HCT116 (cell line): Measurements from ENCODE around the gene FUCA2. TPM values are rescaled to one million over a fixed set of nuclear protein-coding genes. Genes with fewer than 3 reads are reported as not detected.
"Not testable (repeated sequence)": the region's sequence is repeated elsewhere in the genome, so short reads cannot be mapped to it uniquely, and the experiment has no call there.

Experiments used
- ATAC-seq: fragments of 200-7000 bp; cut with Tn5 transposase; 2 replicates; pipeline ENCODE4 v1.9.1; 2020; ENCODE audit warnings: mild to moderate bottlenecking, moderate library complexity
- BruUV-seq: library from RNA; stranded (reverse); fragments of 400-500 nt; replicated peaks from 2 replicates; lab custom pipeline; 2021; lab: Mats Ljungman, UMichigan
- CTCF ChIA-PET: fragments of 300-600 bp; sonication (Branson Sonifier 250); formaldehyde crosslinking; loops from one replicate; lab custom pipeline; 2021; ENCODE audit warnings: antibody characterized with exemption; lab: Charles Lee
- POLR2A ChIA-PET: fragments of 300-600, 350-600 bp; sonication (Branson Sonifier 250); formaldehyde crosslinking; loops from one replicate; lab custom pipeline; 2021; ENCODE audit warnings: antibody characterized with exemption; lab: Charles Lee
- RAD21 ChIA-PET, 2 experiments: fragments of 300-600 bp; sonication (Branson Sonifier 250); formaldehyde crosslinking; loops; one replicate each; lab custom pipeline; 2023; ENCODE audit warnings: low total read pairs in 2 of 2; ENCODE audit not compliant: uncharacterized antibody in 2 of 2, unreplicated experiment in 2 of 2, low non-redundant PET in 1 of 2; lab: Charles Lee
- DNase-seq: peaks from one replicate; pipeline ENCODE4 v3.0.0-alpha.2; 2010; ENCODE audit warnings: low read depth, low spot score
- H2AFZ ChIP-seq: fragments of 200-600 bp; shearing (Covaris generic), sonication (generic); 2 replicates; pipeline ENCODE4 v1.6.1; 2017; ENCODE audit warnings: low read depth, mixed run types, mixed read lengths, antibody characterized with exemption, low read length; ENCODE audit not compliant: poor library complexity, severe bottlenecking
- H3K27ac ChIP-seq: 2 replicates; pipeline ENCODE4 v1.5.1; 2012; ENCODE audit warnings: low read depth, low read length
- H3K27me3 ChIP-seq: fragments of 200-600 bp; sonication (generic); 2 replicates; pipeline ENCODE4 v1.6.1; 2016; ENCODE audit warnings: mixed run types, low read length, mixed read lengths; ENCODE audit not compliant: insufficient read depth
- H3K36me3 ChIP-seq, 2 experiments: fragments of 200-500 bp in 1 of 2; fragments of 200-600 bp in 1 of 2; sonication (Bioruptor generic) in 1 of 2; sonication (generic) in 1 of 2; 2 replicates each; pipeline versions ENCODE4 v1.5.1 to v1.6.1; 2014 to 2016; ENCODE audit warnings: low read length in 2 of 2, inconsistent platforms in 1 of 2, mixed read lengths in 1 of 2, mixed run types in 1 of 2; ENCODE audit not compliant: insufficient read depth in 2 of 2, control insufficient read depth in 1 of 2
- H3K4me1 ChIP-seq, 2 experiments: fragments of 200-600 bp in 1 of 2; sonication (generic) in 1 of 2; 2 replicates each; pipeline versions ENCODE4 v1.5.1 to v1.6.1; 2012 to 2017; ENCODE audit warnings: low read length in 2 of 2, inconsistent platforms in 1 of 2, mild to moderate bottlenecking in 1 of 2, mixed read lengths in 1 of 2, mixed run types in 1 of 2, moderate library complexity in 1 of 2; ENCODE audit not compliant: insufficient read depth in 2 of 2, control insufficient read depth in 1 of 2
- H3K4me2 ChIP-seq: fragments of 200-600 bp; sonication (generic); 2 replicates; pipeline ENCODE4 v1.6.1; 2017; ENCODE audit warnings: mixed run types, low read length, mixed read lengths
- H3K4me3 ChIP-seq, 2 experiments: fragments of 200-600 bp in 1 of 2; sonication (generic) in 1 of 2; replicated peaks in 1 of 2; 2 replicates each; pipeline ENCODE4 v1.5.1; 2011 to 2016; ENCODE audit warnings: low read length in 2 of 2, control low read depth in 1 of 2, low read depth in 1 of 2, mild to moderate bottlenecking in 1 of 2, mixed read lengths in 1 of 2, mixed run types in 1 of 2
- H3K79me2 ChIP-seq: fragments of 200-600 bp; sonication (generic); 2 replicates; pipeline ENCODE4 v1.6.1; 2017; ENCODE audit warnings: mild to moderate bottlenecking, mixed run types, low read length, moderate library complexity, mixed read lengths; ENCODE audit not compliant: insufficient read depth
- H3K9ac ChIP-seq: fragments of 200-600 bp; sonication (generic); 2 replicates; pipeline ENCODE4 v1.6.1; 2016; ENCODE audit warnings: low read length, mixed read lengths
- H3K9me2 ChIP-seq: fragments of 200-600 bp; sonication (generic), shearing (Covaris generic); 2 replicates; pipeline ENCODE4 v1.6.1; 2017; ENCODE audit warnings: mixed run types, mild to moderate bottlenecking, moderate library complexity; ENCODE audit not compliant: insufficient read depth
- H3K9me3 ChIP-seq, 2 experiments: fragments of 200-500 bp in 1 of 2; fragments of 200-600 bp in 1 of 2; sonication (Bioruptor generic) in 1 of 2; sonication (generic) in 1 of 2; 2 replicates each; pipeline ENCODE4 v1.6.1; 2014 to 2017; ENCODE audit warnings: low read length in 2 of 2, mixed read lengths in 2 of 2, inconsistent platforms in 1 of 2, low read depth in 1 of 2, mild to moderate bottlenecking in 1 of 2, mixed run types in 1 of 2, moderate library complexity in 1 of 2; ENCODE audit not compliant: control insufficient read depth in 1 of 2, insufficient read depth in 1 of 2
- H4K20me1 ChIP-seq: fragments of 200-600 bp; sonication (generic), shearing (Covaris generic); 2 replicates; pipeline ENCODE4 v1.6.1; 2017; ENCODE audit warnings: mixed run types, mild to moderate bottlenecking, moderate library complexity; ENCODE audit not compliant: insufficient read depth
- ATF3 ChIP-seq: IDR thresholded peaks from 2 replicates; pipeline ENCODE4 v1.6.1; 2012
- CBX3 ChIP-seq: IDR thresholded peaks from 2 replicates; pipeline ENCODE4 v1.6.1; 2012; ENCODE audit warnings: low read depth
- CTCF ChIP-seq, 3 experiments: fragments of 200-600 bp in 1 of 3; sonication (generic) in 1 of 3; IDR thresholded peaks in 2 of 3; conservative IDR thresholded peaks in 1 of 3; 2 replicates each; pipeline ENCODE4 v1.5.1; 2012 to 2017; ENCODE audit warnings: low read depth in 2 of 3, low read length in 2 of 3, antibody characterized with exemption in 1 of 3, borderline replicate concordance in 1 of 3, control low read depth in 1 of 3, mild to moderate bottlenecking in 1 of 3, mixed read lengths in 1 of 3, mixed run types in 1 of 3, moderate library complexity in 1 of 3; ENCODE audit not compliant: insufficient read depth in 1 of 3
- RAD21 ChIP-seq: IDR thresholded peaks from 2 replicates; pipeline ENCODE4 v1.6.1; 2012; ENCODE audit warnings: low read depth, mild to moderate bottlenecking
- SIN3A ChIP-seq: IDR thresholded peaks from 2 replicates; pipeline ENCODE4 v1.6.1; 2012; ENCODE audit warnings: low read depth
- SP1 ChIP-seq: IDR thresholded peaks from 2 replicates; pipeline ENCODE4 v1.6.1; 2012; ENCODE audit warnings: low read depth
- ZBTB33 ChIP-seq: IDR thresholded peaks from 2 replicates; pipeline ENCODE4 v1.6.1; 2011; ENCODE audit warnings: mild to moderate bottlenecking, low read length, moderate library complexity; ENCODE audit not compliant: insufficient replicate concordance; ENCODE audit errors: extremely low read depth
- ZNF274 ChIP-seq: fragments of 200-500 bp; sonication (Bioruptor generic); IDR thresholded peaks from 2 replicates; pipeline ENCODE4 v1.6.1; 2014; ENCODE audit warnings: mild to moderate bottlenecking, low read depth, low read length, inconsistent platforms
- intact Hi-C: fragments of 100-400 bp; cut with micrococcal nuclease; formaldehyde crosslinking; loops from 2 replicates; pipeline ENCODE4 v1.10.0; 2022
- total RNA-seq: library from RNA; stranded (reverse); gene quantifications from one replicate; pipeline ENCODE4 v1.2.1, GENCODE V29; 2021; ENCODE audit not compliant: unreplicated experiment

The FUCA2 gene
- total RNA-seq, 1 experiment from 2014 or later, result 75.4 TPM

- TF ChIP-seq CTCF (IDR thresholded peaks at IDR 0.05 in 2 of 3, conservative IDR thresholded peaks at IDR 0.05 in 1 of 3; ENCODE audit: borderline replicate concordance in 1 of 3, insufficient read depth in 1 of 3, low read depth in 2 of 3, low read length in 2 of 3) (no peak), CBX3 (no peak), ZBTB33 (no peak), ATF3 (no peak), ZNF274 (no peak), SP1 (no peak), RAD21 (no peak), SIN3A (no peak)
Observed at GRCh38 chr6:143449082-143449713, 62.3 kb downstream of the FUCA2 start.

DNA sequence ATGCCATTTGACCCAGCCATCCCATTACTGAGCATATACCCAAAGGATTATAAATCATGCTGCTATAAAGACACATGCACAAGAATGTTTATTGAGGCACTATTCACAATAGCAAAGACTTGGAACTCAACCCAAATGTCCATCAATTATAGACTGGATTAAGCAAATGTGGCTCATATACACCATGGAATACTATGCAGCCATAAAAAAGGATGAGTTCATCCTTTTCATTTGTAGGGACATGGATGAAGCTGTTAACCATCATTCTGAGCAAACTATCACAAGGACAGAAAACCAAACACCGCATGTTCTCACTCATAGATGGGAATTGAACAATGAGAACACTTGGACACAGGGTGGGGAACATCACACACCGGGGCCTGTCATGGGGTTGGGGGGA lies 63.7 kb downstream of the FUCA2 start:
- H3K4me2 ChIP-seq, H3K4me3 ChIP-seq, H2AFZ ChIP-seq, H3K27me3 ChIP-seq, ATAC-seq, H4K20me1 ChIP-seq, POLR2A ChIA-PET, RAD21 ChIA-PET, H3K27ac ChIP-seq, DNase-seq, H3K9me2 ChIP-seq, intact Hi-C loops, H3K36me3 ChIP-seq, H3K9me3 ChIP-seq, BruUV-seq, H3K9ac ChIP-seq: not testable (repeated sequence)
- CTCF ChIA-PET, result interaction anchor here (0.7 to 0.9 kb wide), 2 partner anchors 128 to 807 kb away, joined by 3 read pairs; no protein-coding TSS in a partner anchor
- Histone ChIP-seq H3K4me1 (peaks cover 2 to 16% of the 10 kb centered on the region in 2 experiments; a peak in 2 of 4 replicates), H3K79me2 (peaks cover 86% of the 10 kb centered on the region)

More at GRCh38 chr6:143449082-143449713, 62.3 kb downstream of the FUCA2 start:
- POLR2A ChIA-PET, result no interaction called here
- ATAC-seq, result no peak
- H3K79me2 ChIP-seq, result peaks cover 75% of the 10 kb centered on the region
- no peaks in the 10 kb centered on the region for H3K9me3 ChIP-seq
- H3K4me3 ChIP-seq, result peak overlapping the region; percentile 62 to 95
- H3K4me1 ChIP-seq, result peaks cover 2 to 16% of the 10 kb centered on the region in 2 experiments; a peak in 2 of 4 replicates
- H3K36me3 ChIP-seq, result no peaks in the 10 kb centered on the region
- CTCF ChIA-PET, result interaction anchor here (1.7 kb wide), 1 partner anchor 975 kb away, joined by 5 read pairs; no protein-coding TSS in a partner anchor
- no peak for DNase-seq
- intact Hi-C loops, result no loop called here
- peak overlapping the region; percentile 97 for H3K9ac ChIP-seq
- BruUV-seq, result no TSS peak
- peak overlapping the region; percentile 78 for H3K4me2 ChIP-seq
- RAD21 ChIA-PET, result no interaction called here
- H3K27me3 ChIP-seq, result no peaks in the 10 kb centered on the region
- H3K27ac ChIP-seq, result peak overlapping the region; percentile 51; the same call in 1 of the 2 replicates
- H2AFZ ChIP-seq, result no peak overlapping the region
- no peaks in the 10 kb centered on the region for H3K9me2 ChIP-seq
- H4K20me1 ChIP-seq, result no peaks in the 10 kb centered on the region
